ENCODE data around the gene NPAS3.

Gene NPAS3

DNA sequence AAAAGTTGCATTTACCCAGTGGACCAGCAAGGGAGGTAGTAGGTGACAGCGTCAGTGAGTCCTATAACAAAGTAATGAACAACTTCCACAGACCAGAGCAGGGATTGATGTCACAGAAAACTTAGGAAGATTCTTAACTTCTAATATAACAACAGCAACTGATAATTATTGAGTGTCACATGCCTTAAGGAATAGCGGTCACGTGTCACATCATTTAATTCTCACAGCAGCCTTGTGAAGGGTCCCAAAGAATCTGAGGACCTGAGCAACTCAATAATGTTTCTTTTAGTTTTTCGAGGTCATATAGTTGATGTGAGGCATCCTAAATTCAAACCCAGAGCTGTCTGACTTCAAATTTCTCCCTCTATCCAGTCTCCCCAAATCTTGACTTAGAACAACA is 590.0 kb downstream of the NPAS3 start:
- Histone ChIP-seq H3K9ac (ENCODE audit: low read length in 2 of 2) (no peak overlapping the region), H3K27me3 (ENCODE audit: control insufficient read depth in 1 of 2, insufficient read depth in 2 of 2, low read length in 2 of 2) (no peaks in the 10 kb centered on the region), H3K4me1 (ENCODE audit: control insufficient read depth, insufficient read depth, low read length) (no peaks in the 10 kb centered on the region), H3K36me3 (ENCODE audit: control insufficient read depth in 2 of 2, insufficient read depth in 2 of 2, low read length in 2 of 2) (no peaks in the 10 kb centered on the region), H3K9me3 (ENCODE audit: control insufficient read depth in 2 of 2, low read length in 2 of 2) (no peaks in the 10 kb centered on the region), H3K27ac (ENCODE audit: low read length) (no peak overlapping the region), H3K4me3 (ENCODE audit: low read length in 2 of 2) (no peak overlapping the region)

DNA sequence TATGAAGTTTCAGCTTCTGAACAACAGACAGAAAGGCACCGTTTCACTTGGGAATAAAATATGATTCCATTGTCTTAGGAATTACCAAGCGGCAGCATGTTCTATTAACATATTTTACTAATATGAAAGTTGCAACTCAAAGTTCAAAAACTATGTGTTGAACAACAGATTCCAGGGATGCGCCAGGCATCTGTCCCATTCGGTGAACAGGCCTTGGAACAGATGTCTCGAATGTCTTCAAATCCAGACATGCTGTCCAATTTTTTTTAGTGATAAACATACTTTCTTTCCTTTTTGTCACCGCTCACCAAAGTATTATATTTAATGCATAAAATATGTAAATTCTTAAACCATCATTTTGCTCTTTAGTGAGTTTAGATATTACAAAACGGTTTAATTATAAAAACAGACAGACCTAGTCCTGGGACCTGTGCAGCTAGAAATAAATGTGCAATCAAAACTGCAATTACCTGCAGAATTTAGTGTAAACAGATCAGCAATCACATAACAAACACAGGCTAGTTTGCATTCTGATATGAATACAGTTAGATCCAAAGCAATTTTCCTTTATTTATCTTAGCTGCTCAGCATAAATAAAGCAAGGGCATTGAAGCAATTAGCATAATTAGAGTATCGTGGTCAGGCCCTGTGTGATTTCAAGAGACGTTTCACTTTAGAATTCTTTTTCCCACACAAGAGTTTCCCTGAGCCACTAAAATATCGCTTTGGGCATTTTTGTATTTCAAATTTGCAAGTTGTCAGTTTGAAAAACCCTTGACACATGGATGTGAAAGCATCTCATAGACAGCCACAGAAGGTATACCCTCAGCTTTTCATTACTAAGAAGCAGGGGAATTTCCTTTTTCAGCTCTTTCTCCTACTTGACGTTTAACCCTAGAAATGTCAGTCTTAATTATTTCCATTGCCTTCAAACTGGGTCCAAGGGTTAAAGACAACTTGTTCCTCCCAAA is 591.4 kb downstream of the NPAS3 start:
- Histone ChIP-seq H3K27me3 (ENCODE audit: control insufficient read depth in 1 of 2, insufficient read depth in 2 of 2, low read length in 2 of 2) (no peaks in the 10 kb centered on the region), H3K4me3 (ENCODE audit: low read length in 2 of 2) (no peak overlapping the region), H3K4me1 (ENCODE audit: control insufficient read depth, insufficient read depth, low read length) (no peaks in the 10 kb centered on the region), H3K9me3 (ENCODE audit: control insufficient read depth in 2 of 2, low read length in 2 of 2) (no peaks in the 10 kb centered on the region), H3K36me3 (ENCODE audit: control insufficient read depth in 2 of 2, insufficient read depth in 2 of 2, low read length in 2 of 2) (no peaks in the 10 kb centered on the region), H3K27ac (ENCODE audit: low read length) (no peak overlapping the region), H3K9ac (ENCODE audit: low read length in 2 of 2) (no peak overlapping the region)

DNA sequence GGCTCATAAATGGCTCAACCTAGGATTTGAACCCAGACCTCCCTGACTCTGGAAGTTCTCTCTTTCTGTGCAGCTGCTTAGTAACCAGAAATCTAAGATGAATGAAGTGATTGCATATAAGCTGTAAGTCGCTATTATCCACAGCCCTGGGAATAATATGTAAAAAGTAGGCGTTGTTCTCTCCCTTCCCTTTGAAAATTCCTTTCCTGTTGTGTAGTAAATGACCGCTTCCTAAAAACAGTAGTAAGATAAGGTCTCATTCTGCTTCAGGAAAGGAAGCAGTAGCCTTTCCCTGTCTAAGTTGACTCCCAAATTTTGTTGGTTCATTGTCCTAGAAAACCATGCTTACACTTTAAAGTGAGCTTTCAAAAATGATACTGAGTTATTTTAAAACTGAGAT is 593.9 kb downstream of the NPAS3 start:
- Histone ChIP-seq H3K27ac (ENCODE audit: low read length) (no peak overlapping the region), H3K4me1 (ENCODE audit: control insufficient read depth, insufficient read depth, low read length) (no peaks in the 10 kb centered on the region), H3K9ac (ENCODE audit: low read length in 2 of 2) (no peak overlapping the region), H3K9me3 (ENCODE audit: control insufficient read depth in 2 of 2, low read length in 2 of 2) (no peaks in the 10 kb centered on the region), H3K36me3 (ENCODE audit: control insufficient read depth in 2 of 2, insufficient read depth in 2 of 2, low read length in 2 of 2) (no peaks in the 10 kb centered on the region), H3K4me3 (ENCODE audit: low read length in 2 of 2) (no peak overlapping the region), H3K27me3 (ENCODE audit: control insufficient read depth in 1 of 2, insufficient read depth in 2 of 2, low read length in 2 of 2) (no peaks in the 10 kb centered on the region)

DNA sequence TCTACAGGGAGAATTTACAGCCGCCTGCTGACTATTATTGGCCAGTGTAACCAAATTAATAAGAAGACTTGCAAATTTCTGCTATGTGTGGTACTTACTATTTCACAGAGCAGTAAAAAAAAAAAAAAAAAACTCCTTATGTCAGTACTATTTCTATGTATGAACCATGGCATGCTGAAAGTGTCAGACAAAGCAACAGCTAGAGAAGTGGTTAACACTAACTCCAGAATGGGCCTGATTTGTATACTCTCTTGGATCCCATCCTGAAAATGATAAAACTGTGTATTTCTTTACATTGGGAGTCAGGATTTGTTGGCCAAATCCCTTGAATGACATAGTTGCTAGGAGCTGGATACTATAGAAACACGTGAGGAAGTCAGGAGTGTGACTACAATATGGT is 595.4 kb downstream of the NPAS3 start:
- no peaks in the 10 kb centered on the region for H3K27me3 ChIP-seq (ENCODE audit: control insufficient read depth in 1 of 2, insufficient read depth in 2 of 2, low read length in 2 of 2)
- H3K9me3 ChIP-seq (ENCODE audit: control insufficient read depth in 2 of 2, low read length in 2 of 2): no peaks in the 10 kb centered on the region
- no peak overlapping the region for H3K9ac ChIP-seq (ENCODE audit: low read length in 2 of 2)
- no peak overlapping the region for H3K4me3 ChIP-seq (ENCODE audit: low read length in 2 of 2)
- no peaks in the 10 kb centered on the region for H3K36me3 ChIP-seq (ENCODE audit: control insufficient read depth in 2 of 2, insufficient read depth in 2 of 2, low read length in 2 of 2)
- no peaks in the 10 kb centered on the region for H3K4me1 ChIP-seq (ENCODE audit: control insufficient read depth, insufficient read depth, low read length)
- H3K27ac ChIP-seq (ENCODE audit: low read length): no peak overlapping the region

DNA sequence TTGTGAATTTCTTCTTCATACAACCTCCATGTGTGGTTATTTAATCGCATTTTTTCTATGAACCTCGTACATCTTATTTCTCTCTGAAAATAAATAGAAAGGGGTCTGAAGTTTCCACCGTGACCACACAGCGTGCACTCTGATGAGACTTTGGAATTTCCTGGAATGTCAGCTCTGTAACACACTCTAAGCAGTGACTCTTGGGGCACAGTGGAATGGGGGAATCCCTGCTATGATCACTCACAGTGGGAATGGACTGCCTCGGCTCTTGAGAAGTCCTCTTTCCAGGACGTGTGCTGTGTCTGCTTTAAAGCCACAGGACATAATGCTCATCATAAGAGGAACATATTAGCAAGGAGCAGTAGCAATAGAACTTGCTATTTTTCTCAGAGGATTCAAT is 596.0 kb downstream of the NPAS3 start:
- Histone ChIP-seq H3K27ac (ENCODE audit: low read length) (no peak overlapping the region), H3K4me1 (ENCODE audit: control insufficient read depth, insufficient read depth, low read length) (no peaks in the 10 kb centered on the region)

DNA sequence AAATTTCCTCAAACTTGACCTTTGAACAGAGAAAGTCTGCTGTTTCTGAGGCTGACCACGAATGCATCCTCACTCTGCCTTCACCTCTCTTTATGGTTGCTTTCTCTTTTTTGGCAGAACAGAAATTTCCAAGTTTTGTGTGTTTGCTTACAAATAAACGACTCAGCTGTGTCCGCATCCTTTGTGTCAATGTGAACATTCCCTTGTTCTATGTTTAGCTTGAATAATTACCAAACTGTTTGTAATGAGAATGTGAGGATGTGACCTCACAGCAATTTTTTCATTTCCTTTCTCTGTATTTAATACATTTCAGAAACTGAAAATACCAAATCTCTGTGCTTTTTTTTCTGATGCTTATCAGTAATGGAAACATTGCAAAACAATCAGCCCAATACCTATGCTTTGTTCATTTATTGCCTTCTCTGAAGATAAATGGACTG is 601.3 kb downstream of the NPAS3 start:
- no peak overlapping the region for H3K4me3 ChIP-seq (ENCODE audit: low read length in 2 of 2)
- H3K4me1 ChIP-seq (ENCODE audit: control insufficient read depth, insufficient read depth, low read length): no peaks in the 10 kb centered on the region
- H3K36me3 ChIP-seq (ENCODE audit: control insufficient read depth in 2 of 2, insufficient read depth in 2 of 2, low read length in 2 of 2): no peaks in the 10 kb centered on the region
- H3K9me3 ChIP-seq (ENCODE audit: control insufficient read depth in 2 of 2, low read length in 2 of 2): no peaks in the 10 kb centered on the region
- H3K27me3 ChIP-seq (ENCODE audit: control insufficient read depth in 1 of 2, insufficient read depth in 2 of 2, low read length in 2 of 2): no peaks in the 10 kb centered on the region
- H3K9ac ChIP-seq (ENCODE audit: low read length in 2 of 2): no peak overlapping the region
- no peak overlapping the region for H3K27ac ChIP-seq (ENCODE audit: low read length)

More for the DNA sequence above, 596.0 kb downstream of the NPAS3 start:
- Histone ChIP-seq H3K4me3 (ENCODE audit: low read length in 2 of 2) (no peak overlapping the region), H3K9me3 (ENCODE audit: control insufficient read depth in 2 of 2, low read length in 2 of 2) (no peaks in the 10 kb centered on the region), H3K9ac (ENCODE audit: low read length in 2 of 2) (no peak overlapping the region), H3K36me3 (ENCODE audit: control insufficient read depth in 2 of 2, insufficient read depth in 2 of 2, low read length in 2 of 2) (no peaks in the 10 kb centered on the region), H3K27me3 (ENCODE audit: control insufficient read depth in 1 of 2, insufficient read depth in 2 of 2, low read length in 2 of 2) (no peaks in the 10 kb centered on the region)

DNA sequence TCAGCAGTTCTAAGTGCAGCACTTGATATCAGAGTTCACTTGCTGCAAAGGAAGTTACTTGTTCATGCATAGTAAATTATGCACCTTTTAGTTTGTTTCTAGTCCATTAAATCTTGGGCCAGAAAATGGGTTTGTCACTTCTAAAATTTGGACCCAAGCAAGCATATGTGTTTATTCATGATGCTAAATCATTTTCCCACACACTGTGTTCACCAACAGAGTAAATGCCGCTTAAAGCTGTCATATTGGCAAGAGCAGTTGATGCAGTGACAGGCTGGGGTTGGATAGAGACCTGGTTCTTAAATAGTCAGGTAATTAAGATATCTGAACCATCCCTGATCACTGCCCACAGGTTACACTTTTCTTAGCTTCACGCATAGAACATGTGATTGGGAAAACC is 602.5 kb downstream of the NPAS3 start:
- H3K9ac ChIP-seq (ENCODE audit: low read length in 2 of 2): no peak overlapping the region
- no peaks in the 10 kb centered on the region for H3K9me3 ChIP-seq (ENCODE audit: control insufficient read depth in 2 of 2, low read length in 2 of 2)
- no peaks in the 10 kb centered on the region for H3K4me1 ChIP-seq (ENCODE audit: control insufficient read depth, insufficient read depth, low read length)
- no peak overlapping the region for H3K4me3 ChIP-seq (ENCODE audit: low read length in 2 of 2)
- H3K27ac ChIP-seq (ENCODE audit: low read length): no peak overlapping the region
- H3K36me3 ChIP-seq (ENCODE audit: control insufficient read depth in 2 of 2, insufficient read depth in 2 of 2, low read length in 2 of 2): no peaks in the 10 kb centered on the region
- H3K27me3 ChIP-seq (ENCODE audit: control insufficient read depth in 1 of 2, insufficient read depth in 2 of 2, low read length in 2 of 2): no peaks in the 10 kb centered on the region

DNA sequence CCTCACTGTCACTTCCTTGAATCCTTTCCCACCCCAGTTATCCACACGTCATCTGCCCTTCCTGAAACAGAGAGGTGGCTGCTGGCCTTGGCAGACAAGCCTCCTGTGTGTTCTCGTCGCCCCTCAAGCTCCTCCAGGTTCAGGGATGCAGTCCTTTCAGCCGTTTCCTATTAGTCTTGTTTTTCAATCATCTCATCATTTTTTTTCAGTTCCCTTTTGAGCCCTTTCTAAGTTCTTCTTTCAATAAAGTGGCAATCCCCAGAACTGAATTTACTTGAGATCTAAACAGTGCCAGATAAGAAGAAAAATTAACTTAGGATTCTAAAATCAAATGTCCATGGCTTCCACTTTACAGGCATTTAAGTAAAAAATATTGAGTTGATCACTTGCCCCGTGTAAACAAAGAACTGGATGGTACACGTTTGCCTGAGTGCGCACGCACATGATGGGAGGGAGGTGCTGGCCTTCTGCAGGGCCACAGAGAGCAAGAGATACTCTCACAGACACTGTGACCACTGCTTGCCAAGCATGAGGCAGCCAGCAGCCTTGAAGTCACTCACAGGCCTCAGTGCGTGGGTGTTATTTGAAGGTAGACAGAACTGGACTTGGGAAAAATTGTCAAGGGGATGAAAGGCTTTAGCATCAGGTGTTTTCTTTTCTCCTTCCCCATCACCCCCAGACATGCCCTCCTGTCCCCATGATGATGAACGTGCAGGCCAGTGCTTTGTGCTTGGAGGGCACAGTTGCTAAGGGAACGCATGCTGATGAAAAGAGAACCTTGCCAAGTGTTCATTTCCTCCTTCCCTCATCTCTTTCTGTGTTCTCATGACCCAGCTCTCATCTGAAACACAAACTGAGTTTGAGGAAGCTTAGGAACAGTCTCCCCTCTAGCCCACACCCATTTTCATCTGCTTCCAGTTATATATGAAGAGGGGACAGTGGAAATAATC is 603.9 kb downstream of the NPAS3 start:
- H3K36me3 ChIP-seq (ENCODE audit: control insufficient read depth in 2 of 2, insufficient read depth in 2 of 2, low read length in 2 of 2): no peaks in the 10 kb centered on the region
- H3K27ac ChIP-seq (ENCODE audit: low read length): no peak overlapping the region
- H3K27me3 ChIP-seq (ENCODE audit: control insufficient read depth in 1 of 2, insufficient read depth in 2 of 2, low read length in 2 of 2): no peaks in the 10 kb centered on the region
- H3K4me1 ChIP-seq (ENCODE audit: control insufficient read depth, insufficient read depth, low read length): no peaks in the 10 kb centered on the region
- H3K4me3 ChIP-seq (ENCODE audit: low read length in 2 of 2): no peak overlapping the region
- no peak overlapping the region for H3K9ac ChIP-seq (ENCODE audit: low read length in 2 of 2)
- H3K9me3 ChIP-seq (ENCODE audit: control insufficient read depth in 2 of 2, low read length in 2 of 2): no peaks in the 10 kb centered on the region

DNA sequence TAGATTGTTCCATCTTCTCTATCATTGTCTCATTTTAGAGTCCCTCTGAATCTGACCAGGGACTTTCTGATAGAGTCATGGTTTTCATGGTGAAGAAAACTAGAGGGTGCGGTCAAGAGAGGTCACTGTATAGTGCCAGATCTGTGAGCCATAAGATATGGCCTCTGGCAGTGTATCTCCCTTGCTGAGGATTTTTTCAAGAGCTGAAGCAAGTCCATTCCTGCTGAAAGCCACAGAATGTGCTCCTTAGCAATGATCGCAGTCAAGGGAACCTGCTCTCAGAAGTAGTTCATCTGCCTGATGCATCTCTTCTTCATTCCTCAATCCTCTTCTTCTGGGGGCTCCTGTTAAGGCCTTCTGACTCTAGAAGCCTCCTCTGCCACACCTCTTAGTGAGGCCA is 607.0 kb downstream of the NPAS3 start:
- Histone ChIP-seq H3K4me3 (ENCODE audit: low read length in 2 of 2) (no peak overlapping the region), H3K9me3 (ENCODE audit: control insufficient read depth in 2 of 2, low read length in 2 of 2) (no peaks in the 10 kb centered on the region), H3K27me3 (ENCODE audit: control insufficient read depth in 1 of 2, insufficient read depth in 2 of 2, low read length in 2 of 2) (no peaks in the 10 kb centered on the region), H3K36me3 (ENCODE audit: control insufficient read depth in 2 of 2, insufficient read depth in 2 of 2, low read length in 2 of 2) (no peaks in the 10 kb centered on the region), H3K4me1 (ENCODE audit: control insufficient read depth, insufficient read depth, low read length) (no peaks in the 10 kb centered on the region), H3K27ac (ENCODE audit: low read length) (no peak overlapping the region), H3K9ac (ENCODE audit: low read length in 2 of 2) (no peak overlapping the region)

DNA sequence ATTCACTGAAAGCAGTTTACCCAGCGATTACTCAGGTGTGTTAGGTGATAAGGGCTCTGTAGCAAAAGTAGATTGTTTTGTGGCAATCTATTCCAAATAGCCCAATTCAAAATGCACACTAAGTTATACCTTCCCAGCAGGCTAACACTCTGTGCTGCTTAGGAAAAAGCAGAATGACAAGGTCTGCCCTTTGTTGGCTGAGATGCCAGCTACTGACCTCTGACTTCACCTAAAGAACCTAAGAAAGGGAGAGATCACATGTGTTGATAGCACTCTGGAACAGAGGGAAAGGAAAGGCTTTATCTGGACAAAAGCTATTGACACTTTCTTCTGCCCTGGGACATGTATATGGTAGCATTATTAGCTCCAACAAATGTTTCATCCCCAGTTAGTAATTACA is 609.9 kb downstream of the NPAS3 start:
- Histone ChIP-seq H3K9ac (ENCODE audit: low read length in 2 of 2) (no peak overlapping the region), H3K36me3 (ENCODE audit: control insufficient read depth in 2 of 2, insufficient read depth in 2 of 2, low read length in 2 of 2) (no peaks in the 10 kb centered on the region), H3K27ac (ENCODE audit: low read length) (no peak overlapping the region), H3K4me3 (ENCODE audit: low read length in 2 of 2) (no peak overlapping the region), H3K4me1 (ENCODE audit: control insufficient read depth, insufficient read depth, low read length) (no peaks in the 10 kb centered on the region), H3K27me3 (ENCODE audit: control insufficient read depth in 1 of 2, insufficient read depth in 2 of 2, low read length in 2 of 2) (no peaks in the 10 kb centered on the region), H3K9me3 (ENCODE audit: control insufficient read depth in 2 of 2, low read length in 2 of 2) (no peaks in the 10 kb centered on the region)
